ENCODE data around the gene ZNF385B. TPM values are rescaled to one million over a fixed set of nuclear protein-coding genes. Genes with fewer than 3 reads are reported as not detected.
"Not testable (repeated sequence)": the region's sequence is repeated elsewhere in the genome, so short reads cannot be mapped to it uniquely, and the experiment has no call there.

The ZNF385B gene
- total RNA-seq, 2 experiments from 2014 or later: not detected

DNA sequence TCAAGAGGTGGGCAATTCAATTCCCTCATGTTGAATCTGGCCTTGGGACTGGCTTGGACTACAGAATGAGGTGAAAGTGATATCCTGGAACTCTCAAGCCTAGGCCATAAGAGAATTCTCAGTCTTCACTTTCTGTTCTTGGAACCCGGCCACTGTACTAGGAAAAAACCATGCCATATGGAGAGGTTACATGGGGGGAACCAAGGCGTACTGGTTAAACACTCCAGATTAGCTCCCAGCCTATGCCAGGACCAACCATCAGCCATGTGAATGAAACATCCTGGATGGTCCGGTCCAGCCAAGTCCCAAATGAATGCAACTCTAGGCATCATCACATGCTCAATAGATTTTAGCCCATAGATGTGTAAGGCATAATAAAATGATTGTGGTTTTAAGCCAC lies 56.4 kb downstream of the ZNF385B start:
- ATAC-seq (ENCODE audit: low read depth) (no peak), DNase-seq (no peak)
- POLR2A ChIA-PET: no interaction called here
- Mint-ChIP-seq H3K27me3 (no peaks in the 10 kb centered on the region), H3K4me3 (no peak overlapping the region), H3K36me3 (no peaks in the 10 kb centered on the region), H3K9me3 (no peaks in the 10 kb centered on the region), H3K27ac (no peak overlapping the region), H3K4me1 (no peaks in the 10 kb centered on the region)

DNA sequence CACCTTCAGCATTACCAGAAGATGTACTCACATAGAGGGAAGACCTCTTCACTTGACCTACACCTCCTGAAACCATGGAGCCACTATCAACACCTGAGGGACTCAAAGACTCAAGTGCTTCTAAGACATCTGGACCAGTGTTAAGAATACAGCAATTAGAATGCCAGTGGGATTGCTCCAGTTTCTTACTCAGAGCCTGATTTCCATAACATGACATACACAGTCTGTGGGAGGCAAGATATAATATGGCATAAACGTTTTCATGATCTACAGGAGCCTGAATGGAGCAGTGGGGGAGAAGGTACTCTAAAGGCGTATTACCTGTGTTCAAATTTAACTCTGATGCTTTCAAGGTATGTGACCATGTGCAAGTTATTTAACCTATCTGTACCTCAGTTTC lies 57.2 kb downstream of the ZNF385B start:
- no peak overlapping the region for H3K27ac Mint-ChIP-seq
- no peak for ATAC-seq (ENCODE audit: low read depth)
- H3K9me3 Mint-ChIP-seq: no peaks in the 10 kb centered on the region
- H3K27me3 Mint-ChIP-seq: no peaks in the 10 kb centered on the region
- H3K36me3 Mint-ChIP-seq: no peaks in the 10 kb centered on the region
- H3K4me3 Mint-ChIP-seq: no peak overlapping the region
- DNase-seq: no peak
- POLR2A ChIA-PET: no interaction called here
- H3K4me1 Mint-ChIP-seq: no peaks in the 10 kb centered on the region

- H3K9me3 Mint-ChIP-seq: no peaks in the 10 kb centered on the region
- no peak overlapping the region for H3K27ac Mint-ChIP-seq
- ATAC-seq (ENCODE audit: low read depth): no peak
- H3K4me1 Mint-ChIP-seq: no peaks in the 10 kb centered on the region
- H3K4me3 Mint-ChIP-seq: no peak overlapping the region
- H3K27me3 Mint-ChIP-seq: no peaks in the 10 kb centered on the region
- no peak for DNase-seq
- H3K36me3 Mint-ChIP-seq: no peaks in the 10 kb centered on the region
- POLR2A ChIA-PET: no interaction called here
Observed at GRCh38 chr2:179802051-179802882, 59.1 kb downstream of the ZNF385B start.

DNA sequence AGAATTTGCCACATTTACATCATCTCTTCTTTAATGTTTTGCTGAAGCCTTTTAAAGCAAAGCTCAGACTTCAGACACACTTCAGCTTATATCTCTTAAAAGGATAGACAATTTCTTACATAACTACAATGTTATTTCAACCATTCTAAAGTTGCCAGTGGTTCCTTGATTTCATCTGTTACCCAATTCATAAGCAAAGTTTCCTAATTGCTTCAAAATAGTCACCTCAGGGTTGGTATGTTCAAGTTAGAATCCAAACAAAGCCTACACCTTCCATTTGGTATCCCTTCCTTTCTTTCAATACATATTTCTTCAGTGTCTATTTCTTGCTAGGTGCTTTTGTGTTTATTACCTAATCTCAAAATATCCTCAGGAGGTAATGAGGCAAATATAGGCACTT lies 60.6 kb downstream of the ZNF385B start:
- ATAC-seq (ENCODE audit: low read depth): no peak

DNA sequence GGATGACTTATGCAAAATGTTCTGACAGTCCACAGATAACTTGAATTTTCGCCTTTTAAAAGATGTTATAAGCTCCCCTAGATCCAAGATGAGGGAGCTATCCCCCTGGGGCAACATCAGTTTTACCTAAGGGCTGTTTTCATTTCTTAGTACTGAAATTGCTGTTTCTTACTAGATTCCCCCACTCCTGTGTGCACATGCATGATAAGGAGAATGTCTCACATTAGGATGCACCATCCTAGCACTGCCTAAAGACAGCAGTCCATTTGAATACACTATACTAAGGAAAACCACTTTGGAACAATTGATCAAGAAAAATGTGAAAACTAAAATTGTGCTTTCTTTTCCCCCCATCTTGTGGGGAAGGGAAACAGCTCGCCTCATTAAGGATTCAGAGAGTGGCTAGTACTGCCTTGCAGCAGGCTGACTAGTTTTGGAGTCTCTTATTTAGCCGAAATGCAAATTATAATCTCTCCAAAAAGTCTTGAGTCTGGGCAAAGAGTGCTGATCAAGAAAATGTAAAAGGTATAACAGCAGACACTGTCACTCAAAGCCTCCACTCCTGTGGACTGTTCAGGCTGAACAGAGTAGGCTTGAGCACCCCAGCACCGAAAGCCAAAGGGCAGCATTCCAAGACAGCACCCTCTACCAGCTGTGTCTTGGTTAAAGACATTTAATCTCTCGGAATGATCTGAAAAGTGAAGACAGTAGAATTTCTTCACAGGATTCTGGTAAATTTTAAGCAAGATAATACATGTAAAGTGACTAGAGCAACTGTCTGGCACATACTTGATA lies 65.0 kb downstream of the ZNF385B start:
- DNase-seq: no peak
- Mint-ChIP-seq H3K4me3 (no peak overlapping the region), H3K36me3 (no peaks in the 10 kb centered on the region), H3K4me1 (no peaks in the 10 kb centered on the region), H3K27me3 (no peaks in the 10 kb centered on the region), H3K27ac (no peak overlapping the region), H3K9me3 (no peaks in the 10 kb centered on the region)
- no peak for ATAC-seq (ENCODE audit: low read depth)
- POLR2A ChIA-PET: no interaction called here

More for the DNA sequence above, 60.6 kb downstream of the ZNF385B start:
- Mint-ChIP-seq H3K4me1 (no peaks in the 10 kb centered on the region), H3K36me3 (no peaks in the 10 kb centered on the region), H3K4me3 (no peak overlapping the region), H3K9me3 (no peaks in the 10 kb centered on the region), H3K27me3 (no peaks in the 10 kb centered on the region), H3K27ac (no peak overlapping the region)
- POLR2A ChIA-PET: no interaction called here
- DNase-seq: no peak

DNA sequence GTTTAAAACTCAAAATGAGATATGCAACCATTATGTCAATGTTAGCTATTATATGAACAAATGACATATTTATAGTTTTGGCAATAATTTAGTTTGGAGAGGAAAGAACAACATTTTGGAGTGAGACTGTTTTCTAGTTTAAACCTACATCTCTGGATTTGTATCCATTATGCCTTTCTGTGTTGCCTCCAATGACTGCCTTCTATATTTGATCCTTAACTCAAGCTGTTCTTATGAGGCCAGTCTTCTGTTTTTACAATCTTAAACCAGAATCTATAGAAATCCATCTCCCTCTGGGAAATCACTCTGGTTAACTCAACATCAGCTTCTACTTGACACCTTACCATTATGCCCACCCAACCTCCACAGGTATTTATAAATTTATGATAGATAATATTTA lies 67.5 kb downstream of the ZNF385B start:
- POLR2A ChIA-PET: no interaction called here
- DNase-seq: no peak
- ATAC-seq (ENCODE audit: low read depth): no peak
- Mint-ChIP-seq H3K27ac (no peak overlapping the region), H3K27me3 (no peaks in the 10 kb centered on the region), H3K36me3 (no peaks in the 10 kb centered on the region), H3K9me3 (no peaks in the 10 kb centered on the region), H3K4me3 (no peak overlapping the region), H3K4me1 (no peaks in the 10 kb centered on the region)

- no peaks in the 10 kb centered on the region for H3K27me3 Mint-ChIP-seq
- DNase-seq (no peak), ATAC-seq (ENCODE audit: low read depth) (no peak)
- no peaks in the 10 kb centered on the region for H3K9me3 Mint-ChIP-seq
- H3K4me3 Mint-ChIP-seq: no peak overlapping the region
- no peaks in the 10 kb centered on the region for H3K4me1 Mint-ChIP-seq
- no peak overlapping the region for H3K27ac Mint-ChIP-seq
- POLR2A ChIA-PET: no interaction called here
- H3K36me3 Mint-ChIP-seq: no peaks in the 10 kb centered on the region
Observed at GRCh38 chr2:179793238-179793637, 68.2 kb downstream of the ZNF385B start.

GRCh38 chr2:179790235-179791217 lies 70.9 kb downstream of the ZNF385B start:
- Mint-ChIP-seq H3K9me3 (no peaks in the 10 kb centered on the region), H3K4me1 (no peaks in the 10 kb centered on the region), H3K36me3 (no peaks in the 10 kb centered on the region), H3K4me3 (no peak overlapping the region), H3K27me3 (no peaks in the 10 kb centered on the region), H3K27ac (no peak overlapping the region)
- POLR2A ChIA-PET: no interaction called here
- ATAC-seq (ENCODE audit: low read depth) (no peak), DNase-seq (no peak)

- no peak overlapping the region for H3K27ac Mint-ChIP-seq
- H3K36me3 Mint-ChIP-seq: no peaks in the 10 kb centered on the region
- POLR2A ChIA-PET: no interaction called here
- DNase-seq: no peak
- no peaks in the 10 kb centered on the region for H3K27me3 Mint-ChIP-seq
- peaks cover 2% of the 10 kb centered on the region for H3K9me3 Mint-ChIP-seq
- no peak for ATAC-seq (ENCODE audit: low read depth)
- H3K4me3 Mint-ChIP-seq: no peak overlapping the region
- no peaks in the 10 kb centered on the region for H3K4me1 Mint-ChIP-seq
Observed at GRCh38 chr2:179788104-179788503, 73.3 kb downstream of the ZNF385B start.

GRCh38 chr2:179787601-179788000 lies 73.8 kb downstream of the ZNF385B start:
- POLR2A ChIA-PET: no interaction called here
- Mint-ChIP-seq H3K4me3 (no peak overlapping the region), H3K9me3 (peaks cover 2% of the 10 kb centered on the region), H3K36me3 (no peaks in the 10 kb centered on the region), H3K4me1 (no peaks in the 10 kb centered on the region), H3K27ac (no peak overlapping the region), H3K27me3 (no peaks in the 10 kb centered on the region)
- DNase-seq (no peak), ATAC-seq (ENCODE audit: low read depth) (no peak)

DNA sequence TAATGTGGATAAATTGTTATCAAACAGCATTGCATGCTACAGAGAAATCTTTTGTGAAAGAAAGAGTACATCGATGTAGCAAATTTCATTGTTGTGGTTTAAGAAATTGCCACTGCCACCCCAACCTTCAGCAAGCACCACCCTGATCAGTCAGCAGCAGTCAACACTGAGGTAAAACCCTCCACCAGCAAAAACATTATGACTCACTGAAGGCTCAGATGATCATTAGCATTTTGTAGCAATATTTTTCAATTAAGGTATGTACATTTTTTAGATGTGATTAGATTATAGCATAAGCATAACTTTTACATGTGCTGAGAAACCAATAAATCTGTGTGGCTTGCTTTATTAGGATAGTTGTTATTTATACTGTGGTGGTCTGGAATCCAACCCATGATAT lies 75.5 kb downstream of the ZNF385B start:
- Mint-ChIP-seq H3K27me3 (no peaks in the 10 kb centered on the region), H3K36me3 (no peaks in the 10 kb centered on the region), H3K4me3 (no peak overlapping the region), H3K27ac (no peak overlapping the region), H3K9me3 (peaks cover 2% of the 10 kb centered on the region), H3K4me1 (no peaks in the 10 kb centered on the region)
- DNase-seq: no peak
- POLR2A ChIA-PET: no interaction called here
- ATAC-seq (ENCODE audit: low read depth): no peak

- H3K4me3 Mint-ChIP-seq; H3K27me3 Mint-ChIP-seq; H3K27ac Mint-ChIP-seq; H3K9me3 Mint-ChIP-seq; POLR2A ChIA-PET; ATAC-seq (ENCODE audit: low read depth); DNase-seq; H3K4me1 Mint-ChIP-seq; H3K36me3 Mint-ChIP-seq: not testable (repeated sequence)
Observed at GRCh38 chr2:179782346-179782745, 79.1 kb downstream of the ZNF385B start.

GRCh38 chr2:179773986-179774385 lies 87.4 kb downstream of the ZNF385B start:
- no peaks in the 10 kb centered on the region for H3K4me1 Mint-ChIP-seq
- no peak for ATAC-seq (ENCODE audit: low read depth)
- no peak overlapping the region for H3K4me3 Mint-ChIP-seq
- POLR2A ChIA-PET: no interaction called here
- peaks cover 2% of the 10 kb centered on the region for H3K27me3 Mint-ChIP-seq
- no peaks in the 10 kb centered on the region for H3K36me3 Mint-ChIP-seq
- DNase-seq: no peak
- no peak overlapping the region for H3K27ac Mint-ChIP-seq
- H3K9me3 Mint-ChIP-seq: peaks cover 3% of the 10 kb centered on the region

Data from activated naive CD8-positive, alpha-beta T cell treated with anti-CD3 and anti-CD28 coated beads, Interleukin-2, amount 10 ng/mL, durations not matched to agents 7 days and 5 days (primary cell).